NCI-H2081 (cell line): ENCODE results near the gene SLC9A4.

ENCODE experiments used
- DNase-seq, 2 experiments: peaks; one replicate each; lab custom pipeline; 2025; lab: John Stamatoyannopoulos, UW

Gene SLC9A4

GRCh38 chr2:102473020-102473419 lies at the start of gene SLC9A4:
SLC9A4 (plus strand) TSS chr2:102473226; CDS start chr2:102473760, 534 bp downstream.
- peak; percentile 6 to 21 for DNase-seq

GRCh38 chr2:102423368-102423767 lies 49.7 kb upstream of the SLC9A4 start:
- no peak for DNase-seq

GRCh38 chr2:102424754-102425153 lies 48.3 kb upstream of the SLC9A4 start:
- no peak for DNase-seq

- DNase-seq = no peak
Observed at GRCh38 chr2:102425441-102426132, 47.4 kb upstream of the SLC9A4 start.

- no peak for DNase-seq
Observed at GRCh38 chr2:102427249-102427648, 45.8 kb upstream of the SLC9A4 start.

- no peak for DNase-seq
Observed at GRCh38 chr2:102428573-102428972, 44.5 kb upstream of the SLC9A4 start.

GRCh38 chr2:102432386-102432785 lies 40.6 kb upstream of the SLC9A4 start:
- no peak for DNase-seq

GRCh38 chr2:102433973-102434654 lies 38.9 kb upstream of the SLC9A4 start:
- no peak for DNase-seq

GRCh38 chr2:102434655-102435381 lies 38.2 kb upstream of the SLC9A4 start:
- DNase-seq = no peak

GRCh38 chr2:102435741-102436140 lies 37.3 kb upstream of the SLC9A4 start:
- no peak for DNase-seq

- DNase-seq = no peak
Observed at GRCh38 chr2:102436323-102436722, 36.7 kb upstream of the SLC9A4 start.

- DNase-seq = no peak
Observed at GRCh38 chr2:102437122-102437521, 35.9 kb upstream of the SLC9A4 start.

GRCh38 chr2:102438111-102438510 lies 34.9 kb upstream of the SLC9A4 start:
- no peak for DNase-seq

GRCh38 chr2:102438578-102438977 lies 34.4 kb upstream of the SLC9A4 start:
- no peak for DNase-seq

GRCh38 chr2:102439065-102439695 lies 33.8 kb upstream of the SLC9A4 start:
- DNase-seq = no peak

GRCh38 chr2:102442967-102443828 lies 29.8 kb upstream of the SLC9A4 start:
- peak; percentile 2 to 8 for DNase-seq

GRCh38 chr2:102444233-102444632 lies 28.8 kb upstream of the SLC9A4 start:
- DNase-seq = no peak

GRCh38 chr2:102446936-102447335 lies 26.1 kb upstream of the SLC9A4 start:
- no peak for DNase-seq

- peak; percentile 9 to 28 for DNase-seq
Observed at GRCh38 chr2:102449370-102449974, 23.6 kb upstream of the SLC9A4 start.

- no peak for DNase-seq
Observed at GRCh38 chr2:102451968-102452367, 21.1 kb upstream of the SLC9A4 start.

GRCh38 chr2:102453501-102453900 lies 19.5 kb upstream of the SLC9A4 start:
- DNase-seq = no peak
